Measurements from ENCODE around the gene PDCD6IP. TPM values are rescaled to one million over a fixed set of nuclear protein-coding genes. Genes with fewer than 3 reads are reported as not detected.
A peak's percentile ranks its signal among the peaks of the same experiment; 100 is the strongest.

The PDCD6IP gene
- total RNA-seq, 1 donor from 2014 or later, result 203 TPM

DNA sequence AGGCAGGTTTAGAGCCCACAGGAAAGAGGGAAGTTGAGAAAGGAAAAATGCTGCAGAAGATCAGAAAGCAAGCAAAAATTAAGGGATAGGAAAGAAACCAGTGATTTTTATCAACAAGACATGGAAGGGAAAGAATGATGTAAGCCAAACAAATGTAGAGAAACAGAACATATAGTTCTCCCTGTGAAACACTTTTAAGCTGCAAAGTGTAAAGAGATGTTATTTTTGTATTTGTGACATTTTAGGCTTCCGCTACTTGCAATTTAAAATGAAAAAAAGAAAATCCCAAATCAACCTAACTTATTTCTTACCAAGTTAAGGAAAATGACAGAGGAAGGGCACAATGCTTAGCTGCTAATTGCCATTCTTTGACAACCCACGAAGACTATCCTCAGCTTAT lies 111.6 kb downstream of the PDCD6IP start:
- H3K27ac Mint-ChIP-seq (ENCODE audit: unreplicated experiment), result no peak overlapping the region
- H3K36me3 Mint-ChIP-seq (ENCODE audit: low read depth, unreplicated experiment), result no peaks in the 10 kb centered on the region
- DNase-seq (ENCODE audit: low read depth) (no peak), FAIRE-seq (no peak)
- no peak overlapping the region for H3K4me3 Mint-ChIP-seq (ENCODE audit: unreplicated experiment)
- no peak overlapping the region for H3K4me2 ChIP-seq (ENCODE audit: low read length)
- H2AFZ ChIP-seq (ENCODE audit: low read depth, low read length), result no peak overlapping the region
- peaks cover 10% of the 10 kb centered on the region for H3K4me1 Mint-ChIP-seq (ENCODE audit: low read depth, unreplicated experiment)
- H3K79me2 ChIP-seq (ENCODE audit: insufficient read depth, low read length), result no peaks in the 10 kb centered on the region
- H3K9me3 Mint-ChIP-seq (ENCODE audit: unreplicated experiment), result peaks cover 4% of the 10 kb centered on the region
- H3K4me3 ChIP-seq (ENCODE audit: insufficient read depth, low read depth, low read length), result no peak overlapping the region
- H3K4me1 ChIP-seq (ENCODE audit: insufficient read depth, low read length), result peaks cover 5% of the 10 kb centered on the region
- H3K9ac ChIP-seq (ENCODE audit: low read length), result no peak overlapping the region
- H3K36me3 ChIP-seq (ENCODE audit: insufficient read depth, low read length), result no peaks in the 10 kb centered on the region
- no peaks in the 10 kb centered on the region for H3K9me3 ChIP-seq (ENCODE audit: insufficient read depth, low read depth, low read length)
- TF ChIP-seq, protein P1, sequence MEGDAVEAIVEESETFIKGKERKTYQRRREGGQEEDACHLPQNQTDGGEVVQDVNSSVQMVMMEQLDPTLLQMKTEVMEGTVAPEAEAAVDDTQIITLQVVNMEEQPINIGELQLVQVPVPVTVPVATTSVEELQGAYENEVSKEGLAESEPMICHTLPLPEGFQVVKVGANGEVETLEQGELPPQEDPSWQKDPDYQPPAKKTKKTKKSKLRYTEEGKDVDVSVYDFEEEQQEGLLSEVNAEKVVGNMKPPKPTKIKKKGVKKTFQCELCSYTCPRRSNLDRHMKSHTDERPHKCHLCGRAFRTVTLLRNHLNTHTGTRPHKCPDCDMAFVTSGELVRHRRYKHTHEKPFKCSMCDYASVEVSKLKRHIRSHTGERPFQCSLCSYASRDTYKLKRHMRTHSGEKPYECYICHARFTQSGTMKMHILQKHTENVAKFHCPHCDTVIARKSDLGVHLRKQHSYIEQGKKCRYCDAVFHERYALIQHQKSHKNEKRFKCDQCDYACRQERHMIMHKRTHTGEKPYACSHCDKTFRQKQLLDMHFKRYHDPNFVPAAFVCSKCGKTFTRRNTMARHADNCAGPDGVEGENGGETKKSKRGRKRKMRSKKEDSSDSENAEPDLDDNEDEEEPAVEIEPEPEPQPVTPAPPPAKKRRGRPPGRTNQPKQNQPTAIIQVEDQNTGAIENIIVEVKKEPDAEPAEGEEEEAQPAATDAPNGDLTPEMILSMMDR (IDR thresholded peaks at IDR 0.05; ENCODE audit: insufficient read depth, low read depth, low read length), result no peak
- TF ChIP-seq EZH2 (IDR thresholded peaks at IDR 0.05; ENCODE audit: insufficient read depth, low read length), result no peak
- no peak overlapping the region for H3K27ac ChIP-seq (ENCODE audit: low read depth, low read length)
- no peaks in the 10 kb centered on the region for H4K20me1 ChIP-seq (ENCODE audit: insufficient read depth, low read length)
- H3K27me3 Mint-ChIP-seq (ENCODE audit: low read depth, unreplicated experiment), result no peaks in the 10 kb centered on the region
- no peaks in the 10 kb centered on the region for H3K27me3 ChIP-seq (ENCODE audit: insufficient read depth, low read length)

- H3K4me1 ChIP-seq (ENCODE audit: insufficient read depth, low read length), result peaks cover 5% of the 10 kb centered on the region
- Mint-ChIP-seq H3K27ac (ENCODE audit: unreplicated experiment) (peak overlapping the region; percentile 27), H3K4me3 (ENCODE audit: unreplicated experiment) (no peak overlapping the region), H3K9me3 (ENCODE audit: unreplicated experiment) (peaks cover 2% of the 10 kb centered on the region), H3K27me3 (ENCODE audit: low read depth, unreplicated experiment) (peaks cover 7% of the 10 kb centered on the region), H3K36me3 (ENCODE audit: low read depth, unreplicated experiment) (no peaks in the 10 kb centered on the region), H3K4me1 (ENCODE audit: low read depth, unreplicated experiment) (peaks cover 15% of the 10 kb centered on the region)
- FAIRE-seq (peak; percentile 72), DNase-seq (ENCODE audit: low read depth) (peak; percentile 66)
- no peaks in the 10 kb centered on the region for H4K20me1 ChIP-seq (ENCODE audit: insufficient read depth, low read length)
- no peak overlapping the region for H2AFZ ChIP-seq (ENCODE audit: low read depth, low read length)
- H3K27ac ChIP-seq (ENCODE audit: low read depth, low read length), result no peak overlapping the region
- no peaks in the 10 kb centered on the region for H3K27me3 ChIP-seq (ENCODE audit: insufficient read depth, low read length)
- H3K9ac ChIP-seq (ENCODE audit: low read length), result no peak overlapping the region
- peak overlapping the region; percentile 14 for H3K4me2 ChIP-seq (ENCODE audit: low read length)
- H3K4me3 ChIP-seq (ENCODE audit: insufficient read depth, low read depth, low read length), result no peak overlapping the region
- no peaks in the 10 kb centered on the region for H3K79me2 ChIP-seq (ENCODE audit: insufficient read depth, low read length)
- no peaks in the 10 kb centered on the region for H3K36me3 ChIP-seq (ENCODE audit: insufficient read depth, low read length)
- no peaks in the 10 kb centered on the region for H3K9me3 ChIP-seq (ENCODE audit: insufficient read depth, low read depth, low read length)
- TF ChIP-seq, protein P1 (IDR thresholded peaks at IDR 0.05; ENCODE audit: insufficient read depth, low read depth, low read length), result no peak
- TF ChIP-seq EZH2 (IDR thresholded peaks at IDR 0.05; ENCODE audit: insufficient read depth, low read length), result no peak
Measured at GRCh38 chr3:33911525-33912322, 113.3 kb downstream of the PDCD6IP start.

DNA sequence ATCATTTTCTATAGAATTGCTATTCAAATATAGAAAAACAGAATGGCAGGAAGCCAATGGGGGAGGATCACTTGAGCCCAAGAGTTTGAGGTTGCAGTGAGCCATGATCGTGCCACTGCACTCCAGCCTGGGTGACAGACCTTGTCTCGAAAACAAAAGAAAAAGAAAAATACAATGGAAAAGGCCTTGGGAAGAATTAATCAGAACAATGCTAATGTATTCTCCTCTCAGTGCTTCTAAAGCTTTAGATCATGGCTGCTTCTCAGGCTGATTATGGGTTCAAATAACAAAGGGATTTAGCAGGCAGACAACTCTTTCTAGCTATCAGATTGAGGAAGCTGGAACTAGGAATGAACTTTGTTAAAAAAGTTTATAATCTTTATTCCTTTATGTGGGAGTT lies 115.8 kb downstream of the PDCD6IP start:
- H3K27me3 Mint-ChIP-seq (ENCODE audit: low read depth, unreplicated experiment), result peaks cover 8% of the 10 kb centered on the region
- Histone ChIP-seq H3K9me3 (ENCODE audit: insufficient read depth, low read depth, low read length) (no peaks in the 10 kb centered on the region), H3K9ac (ENCODE audit: low read length) (no peak overlapping the region), H2AFZ (ENCODE audit: low read depth, low read length) (no peak overlapping the region), H3K27ac (ENCODE audit: low read depth, low read length) (no peak overlapping the region), H3K4me3 (ENCODE audit: insufficient read depth, low read depth, low read length) (no peak overlapping the region), H3K27me3 (ENCODE audit: insufficient read depth, low read length) (no peaks in the 10 kb centered on the region), H3K79me2 (ENCODE audit: insufficient read depth, low read length) (no peaks in the 10 kb centered on the region), H3K36me3 (ENCODE audit: insufficient read depth, low read length) (no peaks in the 10 kb centered on the region), H3K4me2 (ENCODE audit: low read length) (no peak overlapping the region), H3K4me1 (ENCODE audit: insufficient read depth, low read length) (peaks cover 5% of the 10 kb centered on the region), H4K20me1 (ENCODE audit: insufficient read depth, low read length) (no peaks in the 10 kb centered on the region)
- no peaks in the 10 kb centered on the region for H3K9me3 Mint-ChIP-seq (ENCODE audit: unreplicated experiment)
- H3K27ac Mint-ChIP-seq (ENCODE audit: unreplicated experiment), result no peak overlapping the region
- H3K4me1 Mint-ChIP-seq (ENCODE audit: low read depth, unreplicated experiment), result peaks cover 17% of the 10 kb centered on the region
- TF ChIP-seq EZH2 (IDR thresholded peaks at IDR 0.05; ENCODE audit: insufficient read depth, low read length), result no peak
- TF ChIP-seq, protein P1 (IDR thresholded peaks at IDR 0.05; ENCODE audit: insufficient read depth, low read depth, low read length), result no peak
- no peaks in the 10 kb centered on the region for H3K36me3 Mint-ChIP-seq (ENCODE audit: low read depth, unreplicated experiment)
- no peak overlapping the region for H3K4me3 Mint-ChIP-seq (ENCODE audit: unreplicated experiment)
- DNase-seq (ENCODE audit: low read depth) (no peak), FAIRE-seq (no peak)

All from astrocyte (in vitro differentiated cells and primary cell).